Measurements from ENCODE around the gene NCR2.

NCR2 gene

DNA sequence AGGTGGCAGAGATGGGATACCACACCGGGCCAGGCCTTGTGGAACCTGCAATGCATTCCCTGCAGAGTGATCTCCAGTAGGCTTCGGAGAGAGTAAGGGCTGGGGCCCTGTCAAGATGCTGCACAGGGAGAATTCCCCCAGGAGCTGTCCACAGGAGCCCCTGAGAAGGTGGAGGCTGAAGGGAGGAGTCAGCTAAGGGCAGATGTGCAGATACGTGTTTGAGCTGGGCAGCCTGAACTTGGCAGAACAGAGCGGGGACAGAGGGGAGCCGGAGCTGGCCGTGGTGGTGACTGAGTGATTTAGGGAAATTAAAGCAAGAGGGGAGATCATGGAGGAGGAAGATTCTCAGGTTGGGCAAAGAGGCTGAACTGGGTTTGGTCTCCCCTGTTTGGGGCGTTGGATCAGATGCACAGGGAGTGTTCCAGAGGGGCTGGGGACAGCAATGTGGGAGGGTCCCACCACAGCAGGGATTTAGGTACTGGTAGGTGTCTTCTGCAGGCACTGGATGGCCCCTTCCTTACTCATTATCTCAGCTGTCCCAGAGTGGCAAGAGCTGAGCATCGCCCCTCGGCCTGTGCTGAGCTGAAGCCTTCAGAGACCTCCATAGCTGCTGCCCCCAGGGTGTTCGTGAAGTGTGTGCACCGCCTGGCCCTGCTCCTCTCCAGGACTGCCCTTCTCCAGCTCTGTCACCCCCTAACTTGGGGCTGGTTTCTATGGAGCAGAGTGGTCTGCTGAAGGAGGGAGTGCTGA, 3.8 kb upstream of the NCR2 start:
- no peak for DNase-seq (ENCODE audit: low read depth, low spot score)

DNA sequence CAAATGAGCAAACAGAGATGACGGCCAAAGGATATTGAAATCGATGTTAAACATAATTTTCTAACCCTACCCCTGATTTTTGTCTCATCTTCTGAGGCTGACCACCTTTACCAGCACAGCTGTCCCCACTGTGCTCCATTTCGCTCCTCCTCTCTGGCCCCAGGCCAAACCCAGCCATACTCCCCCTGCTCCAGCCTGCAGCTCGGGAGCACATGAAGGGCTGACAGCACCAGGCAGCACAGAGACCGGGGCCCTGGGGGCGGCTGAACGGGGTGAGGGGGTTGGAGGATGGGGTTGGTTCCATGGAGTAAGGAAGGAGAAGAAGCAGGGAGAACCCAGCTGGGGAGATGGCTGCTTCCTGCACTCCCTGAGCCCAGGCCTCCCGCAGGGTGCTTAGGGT, 3.2 kb upstream of the NCR2 start:
- DNase-seq (ENCODE audit: low read depth, low spot score) = no peak

DNA sequence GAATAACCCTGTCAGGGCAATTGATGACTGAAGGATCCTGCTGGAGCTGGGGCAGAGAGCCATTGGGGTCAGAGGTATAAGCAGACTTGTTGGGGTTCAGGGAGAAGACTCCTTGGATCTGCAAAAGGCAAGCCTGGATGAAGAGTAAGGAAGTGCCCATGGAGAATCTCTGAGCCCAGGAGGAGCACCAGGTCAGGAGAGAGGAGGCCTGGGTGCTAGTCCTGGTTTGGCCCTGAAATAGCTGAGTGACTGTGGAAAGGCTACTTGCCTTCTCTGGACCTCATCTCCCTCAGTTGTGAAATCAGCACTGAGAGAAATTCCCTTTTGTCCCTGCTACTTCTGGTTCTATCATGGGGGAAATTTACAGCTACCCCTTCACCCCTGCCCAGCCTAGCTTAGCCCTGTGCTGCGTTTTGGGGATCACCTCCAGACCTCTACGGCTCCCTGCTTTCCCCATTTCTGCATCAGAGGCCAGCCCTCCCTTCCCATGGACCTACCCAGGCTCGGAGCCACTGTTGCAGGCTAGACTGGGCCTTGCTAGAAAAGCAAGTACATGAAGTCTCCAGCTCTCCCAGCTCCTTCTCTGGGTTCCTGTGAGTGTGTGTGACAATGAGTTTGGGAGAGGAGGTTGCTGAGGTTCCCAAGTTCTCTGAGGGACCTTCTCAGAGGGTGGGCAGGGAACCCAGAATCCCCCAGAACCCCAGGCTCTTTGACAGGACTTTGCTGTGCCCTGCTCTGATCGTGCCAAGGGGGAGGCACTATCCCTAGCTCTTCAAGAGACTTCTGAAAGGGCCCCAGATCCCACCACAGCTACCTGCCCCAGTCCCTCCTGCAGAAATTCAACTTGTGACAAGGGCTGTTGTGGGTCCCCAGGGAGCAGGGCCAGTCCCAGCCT, 2.3 kb upstream of the NCR2 start:
- DNase-seq (ENCODE audit: low read depth, low spot score) = no peak

- DNase-seq (ENCODE audit: low read depth, low spot score) = no peak
Observed at GRCh38 chr6:41334482-41335040, 847 bp upstream of the NCR2 start.

DNA sequence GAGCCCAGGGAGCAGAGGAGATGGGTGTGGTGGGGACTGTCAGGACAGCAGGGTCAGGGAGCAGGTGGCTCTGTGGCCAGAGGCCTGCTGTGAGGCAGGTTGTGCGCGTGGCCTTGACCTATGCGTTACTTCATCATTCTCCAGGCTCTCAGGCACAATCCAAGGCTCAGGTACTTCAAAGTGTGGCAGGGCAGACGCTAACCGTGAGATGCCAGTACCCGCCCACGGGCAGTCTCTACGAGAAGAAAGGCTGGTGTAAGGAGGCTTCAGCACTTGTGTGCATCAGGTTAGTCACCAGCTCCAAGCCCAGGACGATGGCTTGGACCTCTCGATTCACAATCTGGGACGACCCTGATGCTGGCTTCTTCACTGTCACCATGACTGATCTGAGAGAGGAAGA, 535 bp downstream of the NCR2 start:
- DNase-seq (ENCODE audit: low read depth, low spot score) = no peak

DNA sequence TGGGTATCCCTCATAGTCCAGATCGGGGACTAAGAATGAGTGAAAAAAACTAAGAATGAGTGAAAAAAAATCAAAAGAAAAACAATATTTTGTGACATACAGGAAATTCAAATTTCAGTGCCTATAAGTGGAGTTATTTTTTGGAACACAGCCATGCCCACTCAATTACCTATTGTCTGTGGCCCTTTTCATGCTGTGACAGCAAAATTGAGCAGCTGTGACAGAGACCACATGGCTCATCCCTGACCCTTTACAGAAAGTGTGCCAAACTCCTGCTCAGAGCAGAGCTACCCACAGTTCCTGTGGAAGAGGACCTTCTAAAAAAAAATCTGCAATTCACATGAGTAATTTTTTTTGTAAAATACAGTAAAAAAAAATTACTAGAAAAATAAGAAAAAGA, 1.4 kb downstream of the NCR2 start:
- no peak for DNase-seq (ENCODE audit: low read depth, low spot score)

DNA sequence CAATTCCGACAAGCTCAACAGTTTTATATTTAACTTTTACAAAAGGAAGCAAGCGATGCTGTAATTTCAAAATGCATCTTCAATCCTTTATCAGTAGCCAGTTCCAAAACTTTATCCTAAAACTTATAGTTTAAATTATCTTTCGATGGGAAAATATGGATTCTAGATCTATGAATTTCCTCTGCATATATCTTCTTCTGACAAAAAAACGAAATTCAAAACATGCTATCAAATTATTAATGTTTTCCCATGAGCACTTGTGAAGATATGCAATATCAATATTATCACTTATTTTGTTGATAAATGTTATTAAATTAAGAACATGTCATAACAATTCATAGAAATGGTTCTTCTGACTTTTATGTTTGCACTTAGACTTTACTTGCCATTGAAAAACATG, 2.3 kb downstream of the NCR2 start:
- DNase-seq (ENCODE audit: low read depth, low spot score) = no peak

- no peak for DNase-seq (ENCODE audit: low read depth, low spot score)
Observed at GRCh38 chr6:41338659-41339058, 3.3 kb downstream of the NCR2 start.

DNA sequence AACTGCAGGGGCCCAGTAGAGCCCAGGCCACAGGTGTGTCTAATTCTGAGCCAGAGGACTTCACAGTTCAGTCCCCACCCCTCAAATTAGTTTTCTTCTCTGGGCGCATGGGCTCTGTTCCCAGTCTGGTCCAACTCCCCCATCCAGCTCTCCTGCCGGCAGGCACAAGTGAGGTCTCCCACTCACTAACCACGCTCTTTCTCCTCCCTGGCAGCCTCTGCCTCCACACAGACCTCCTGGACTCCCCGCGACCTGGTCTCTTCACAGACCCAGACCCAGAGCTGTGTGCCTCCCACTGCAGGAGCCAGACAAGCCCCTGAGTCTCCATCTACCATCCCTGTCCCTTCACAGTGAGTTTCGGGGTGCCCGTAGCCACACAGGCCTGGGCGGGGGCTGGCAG, 6.2 kb downstream of the NCR2 start:
- no peak for DNase-seq (ENCODE audit: low read depth, low spot score)

GRCh38 chr6:41342241-41342640, 6.8 kb downstream of the NCR2 start:
- no peak for DNase-seq (ENCODE audit: low read depth, low spot score)

DNA sequence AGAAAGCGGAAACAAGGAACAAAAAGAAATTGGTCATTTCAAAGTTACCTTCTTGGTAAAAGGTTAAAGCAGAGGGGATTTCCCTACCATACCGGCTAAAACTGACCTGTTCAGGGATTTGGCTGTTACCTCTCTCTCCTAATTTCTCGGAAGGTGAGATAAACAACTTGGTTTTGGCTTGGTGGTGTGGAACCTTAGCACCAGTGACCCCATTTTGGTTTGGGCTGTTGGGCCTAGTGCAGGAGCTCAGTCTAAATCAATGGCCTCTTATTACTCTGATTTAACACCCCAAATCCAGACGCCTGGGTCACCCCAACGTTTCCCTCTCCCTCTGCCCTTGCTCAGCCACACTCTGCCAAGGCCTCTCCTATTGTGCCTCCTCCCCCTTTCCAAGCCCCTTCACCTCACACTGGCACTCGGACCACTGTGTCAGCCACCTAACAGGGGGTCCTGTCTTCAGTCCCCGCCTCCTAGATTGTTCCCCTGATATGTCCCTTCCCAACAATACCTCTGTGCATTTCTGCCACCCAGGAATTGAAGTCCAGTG, 8.3 kb downstream of the NCR2 start:
- no peak for DNase-seq (ENCODE audit: low read depth, low spot score)

- DNase-seq (ENCODE audit: low read depth, low spot score) = no peak
Observed at GRCh38 chr6:41344876-41345275, 9.5 kb downstream of the NCR2 start.

GRCh38 chr6:41345901-41346300, 10.5 kb downstream of the NCR2 start:
- DNase-seq (ENCODE audit: low read depth, low spot score) = no peak

- DNase-seq (ENCODE audit: low read depth, low spot score) = no peak
Observed at GRCh38 chr6:41346441-41346840, 11.0 kb downstream of the NCR2 start.

- DNase-seq (ENCODE audit: low read depth, low spot score) = no peak
Observed at GRCh38 chr6:41347378-41348050, 12.1 kb downstream of the NCR2 start.

- DNase-seq (ENCODE audit: low read depth, low spot score) = no peak
Observed at GRCh38 chr6:41348934-41349333, 13.5 kb downstream of the NCR2 start.

DNA sequence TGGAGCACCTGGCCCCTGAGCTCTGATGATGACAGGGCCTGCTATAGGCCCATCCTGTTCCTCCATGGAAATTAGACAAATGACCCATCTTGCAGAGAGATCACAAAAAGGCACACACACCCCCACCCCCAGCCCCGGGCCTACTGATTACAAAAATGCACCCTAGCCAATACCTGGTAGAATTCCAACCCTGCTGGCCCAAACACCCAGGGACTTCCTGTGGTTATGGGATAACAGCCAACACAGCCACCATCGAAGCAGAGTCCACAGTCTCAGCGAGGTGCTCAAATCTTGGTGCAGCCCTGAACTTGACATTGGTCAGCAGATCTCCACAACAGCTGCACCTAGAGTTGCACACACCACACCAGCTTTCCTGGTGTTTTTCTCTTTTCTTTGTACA, 17.0 kb downstream of the NCR2 start:
- DNase-seq (ENCODE audit: low read depth, low spot score) = no peak

GRCh38 chr6:41352907-41353306, 17.5 kb downstream of the NCR2 start:
- no peak for DNase-seq (ENCODE audit: low read depth, low spot score)

DNA sequence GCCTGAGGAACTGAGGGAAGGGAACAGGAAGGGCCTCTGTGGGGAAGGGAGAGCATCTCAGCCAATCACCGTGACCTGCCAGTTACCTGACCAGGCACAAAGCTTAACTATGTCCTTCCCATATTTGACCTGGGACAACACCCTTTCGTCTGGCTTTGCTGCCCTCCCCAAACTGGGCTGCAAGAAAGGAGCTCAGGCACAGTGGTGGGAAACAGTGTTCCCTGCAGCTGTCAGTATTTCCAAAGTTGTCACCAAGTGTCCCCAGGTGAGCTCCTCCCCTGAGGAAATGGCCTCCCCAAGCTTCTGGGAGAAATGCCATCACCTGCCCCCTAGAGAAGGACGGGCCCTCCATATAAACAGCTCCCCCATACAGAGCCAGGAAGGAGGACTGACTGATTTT, 17.9 kb downstream of the NCR2 start:
- no peak for DNase-seq (ENCODE audit: low read depth, low spot score)

DNA sequence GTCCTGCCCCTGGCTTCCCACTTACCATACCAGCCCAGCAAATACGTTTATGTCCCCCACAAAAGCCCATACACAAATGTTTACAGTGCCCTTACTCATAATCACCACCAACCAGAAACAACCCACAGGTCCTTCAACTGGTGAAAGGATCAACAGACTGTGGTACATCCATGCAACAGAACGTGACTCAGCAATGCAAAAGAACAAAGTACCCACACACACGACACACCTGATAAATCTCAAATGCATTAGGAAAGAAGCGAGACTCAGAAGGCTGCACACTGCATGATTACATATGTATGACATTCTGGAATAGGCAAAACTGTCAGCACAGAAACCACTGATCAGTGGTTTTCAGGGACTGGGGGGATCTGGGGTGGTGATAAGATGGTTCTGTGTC, 20.5 kb downstream of the NCR2 start:
- DNase-seq (ENCODE audit: low read depth, low spot score) = no peak

- no peak for DNase-seq (ENCODE audit: low read depth, low spot score)
Observed at GRCh38 chr6:41356825-41357224, 21.4 kb downstream of the NCR2 start.

DNA sequence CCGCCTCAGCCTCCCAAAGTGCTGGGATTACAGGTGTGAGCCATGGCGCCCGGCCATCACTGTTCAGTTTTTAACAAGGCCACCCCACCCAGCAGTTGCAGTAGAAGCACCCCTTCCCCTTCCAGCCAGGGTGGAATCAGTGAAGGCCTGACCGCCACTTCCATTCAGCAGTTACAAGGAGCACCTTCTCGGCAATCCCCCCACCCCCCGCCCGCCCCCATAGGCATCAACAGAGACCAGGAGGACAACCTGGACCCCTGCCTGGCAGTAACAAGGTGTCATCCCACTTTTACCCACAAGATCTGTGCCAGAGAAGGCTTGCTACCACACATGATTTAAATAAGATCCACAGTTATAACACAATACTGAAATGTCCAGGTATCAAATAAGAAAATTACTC, 23.1 kb downstream of the NCR2 start:
- no peak for DNase-seq (ENCODE audit: low read depth, low spot score)
